H1 (cell line): ENCODE data around the gene APOBEC3F.
"Not testable (repeated sequence)": the region's sequence is repeated elsewhere in the genome, so short reads cannot be mapped to it uniquely, and the experiment has no call there.

Source experiments
- CEBPB ChIP-seq: IDR thresholded peaks from 2 replicates; pipeline ENCODE4 v1.6.1; 2012; ENCODE audit warnings: low read depth, low read length
- GABPA ChIP-seq: IDR thresholded peaks from 2 replicates; pipeline ENCODE4 v1.6.1; 2011; ENCODE audit warnings: mild to moderate bottlenecking, low read length, moderate library complexity, borderline replicate concordance; ENCODE audit not compliant: insufficient read depth
- GTF2F1 ChIP-seq: IDR thresholded peaks from 2 replicates; pipeline ENCODE4 v1.6.1; 2012; ENCODE audit warnings: low read depth, low read length, improper control_type of control experiment, borderline replicate concordance
- JUND ChIP-seq: IDR thresholded peaks from 2 replicates; pipeline ENCODE4 v1.6.1; 2011; ENCODE audit warnings: mild to moderate bottlenecking, improper control_type of control experiment, low read length
- MAFK ChIP-seq: IDR thresholded peaks from 2 replicates; pipeline ENCODE4 v1.6.1; 2012; ENCODE audit warnings: low read depth, mild to moderate bottlenecking, improper control_type of control experiment, low read length
- POLR2A ChIP-seq, 2 experiments: IDR thresholded peaks; 1 replicate in 1 of 2; 2 replicates in 1 of 2; pipeline ENCODE4 v1.6.1; 2011; ENCODE audit warnings: low read depth in 2 of 2, low read length in 2 of 2, mild to moderate bottlenecking in 2 of 2; ENCODE audit errors: control extremely low read depth in 1 of 2
- RXRA ChIP-seq: IDR thresholded peaks from 2 replicates; pipeline ENCODE4 v1.6.1; 2011; ENCODE audit warnings: low read depth, mild to moderate bottlenecking, low read length, moderate library complexity; ENCODE audit not compliant: insufficient read depth
- YY1 ChIP-seq: IDR thresholded peaks from 2 replicates; pipeline ENCODE4 v1.6.1; 2011; ENCODE audit warnings: low read depth, mild to moderate bottlenecking, low read length
- TF ChIP-seq, protein P1 (sequence below), 3 experiments: IDR thresholded peaks; 1 replicate in 2 of 3; 2 replicates in 1 of 3; pipeline versions ENCODE4 v1.5.1 to v1.6.1; 2011; ENCODE audit warnings: low read length in 3 of 3, mild to moderate bottlenecking in 3 of 3, inconsistent platforms in 2 of 3, low read depth in 1 of 3, moderate library complexity in 1 of 3; ENCODE audit not compliant: insufficient read depth in 1 of 3; ENCODE audit errors: control extremely low read depth in 1 of 3

DNA sequence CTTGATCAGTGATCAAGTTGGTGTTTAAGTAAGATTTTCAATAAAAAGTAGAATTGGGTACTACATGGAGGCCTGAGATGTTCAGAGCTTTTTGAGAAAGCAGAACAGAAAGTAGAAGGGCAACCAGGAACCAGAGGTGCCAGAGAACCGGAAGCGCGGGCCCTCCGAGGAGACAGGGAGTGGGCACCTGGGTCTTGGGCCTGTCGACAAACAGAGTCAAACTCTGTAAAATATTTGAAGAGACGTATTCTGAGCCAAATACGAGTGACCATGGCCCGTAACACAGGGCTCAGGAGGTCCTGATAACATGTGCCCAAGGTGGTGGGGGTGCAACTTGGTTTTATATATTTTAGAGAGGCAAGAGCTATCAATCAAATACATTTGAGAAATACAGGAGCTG lies 23.2 kb downstream of the APOBEC3F start:
- TF ChIP-seq, protein P1, sequence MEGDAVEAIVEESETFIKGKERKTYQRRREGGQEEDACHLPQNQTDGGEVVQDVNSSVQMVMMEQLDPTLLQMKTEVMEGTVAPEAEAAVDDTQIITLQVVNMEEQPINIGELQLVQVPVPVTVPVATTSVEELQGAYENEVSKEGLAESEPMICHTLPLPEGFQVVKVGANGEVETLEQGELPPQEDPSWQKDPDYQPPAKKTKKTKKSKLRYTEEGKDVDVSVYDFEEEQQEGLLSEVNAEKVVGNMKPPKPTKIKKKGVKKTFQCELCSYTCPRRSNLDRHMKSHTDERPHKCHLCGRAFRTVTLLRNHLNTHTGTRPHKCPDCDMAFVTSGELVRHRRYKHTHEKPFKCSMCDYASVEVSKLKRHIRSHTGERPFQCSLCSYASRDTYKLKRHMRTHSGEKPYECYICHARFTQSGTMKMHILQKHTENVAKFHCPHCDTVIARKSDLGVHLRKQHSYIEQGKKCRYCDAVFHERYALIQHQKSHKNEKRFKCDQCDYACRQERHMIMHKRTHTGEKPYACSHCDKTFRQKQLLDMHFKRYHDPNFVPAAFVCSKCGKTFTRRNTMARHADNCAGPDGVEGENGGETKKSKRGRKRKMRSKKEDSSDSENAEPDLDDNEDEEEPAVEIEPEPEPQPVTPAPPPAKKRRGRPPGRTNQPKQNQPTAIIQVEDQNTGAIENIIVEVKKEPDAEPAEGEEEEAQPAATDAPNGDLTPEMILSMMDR (IDR thresholded peaks at IDR 0.05; ENCODE audit: control extremely low read depth in 1 of 3, insufficient read depth in 1 of 3, low read depth in 1 of 3, low read length in 3 of 3): not testable (repeated sequence)
- TF ChIP-seq JUND; RXRA; POLR2A (IDR thresholded peaks at IDR 0.05; ENCODE audit: control extremely low read depth in 1 of 2, low read depth in 2 of 2, low read length in 2 of 2); GABPA; CEBPB; GTF2F1; MAFK; YY1: not testable (repeated sequence)
